Measurements from ENCODE around the gene E2F1. TPM values are rescaled to one million over a fixed set of nuclear protein-coding genes. Genes with fewer than 3 reads are reported as not detected.
"Not testable (repeated sequence)": the region's sequence is repeated elsewhere in the genome, so short reads cannot be mapped to it uniquely, and the experiment has no call there.

The E2F1 gene
- polyA plus RNA-seq, 12 donors = 7.5 to 22.4 (median 11.0) TPM; not detected in 1

DNA sequence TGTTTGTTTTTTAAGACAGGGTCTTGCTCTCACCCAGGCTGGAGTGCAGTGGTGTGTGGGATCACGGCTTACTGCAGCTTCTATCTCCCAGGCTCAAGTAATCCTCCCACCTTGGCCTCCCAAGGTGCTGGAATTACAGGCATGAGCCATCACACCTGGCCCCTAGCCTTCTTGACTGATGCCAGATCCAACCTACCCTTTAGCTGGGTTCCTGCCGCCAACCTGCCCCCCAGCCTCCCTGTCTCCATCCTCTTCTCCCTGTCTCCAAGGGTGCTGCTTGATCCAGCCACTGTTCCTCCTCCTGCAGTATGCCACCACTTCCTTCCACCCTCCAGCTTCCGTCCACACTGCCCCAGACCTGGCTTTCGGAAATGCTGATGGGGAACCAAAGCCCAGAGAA, 27.3 kb downstream of the E2F1 start:
- no peak for DNase-seq

GRCh38 chr20:33658510-33658909, 27.7 kb downstream of the E2F1 start:
- DNase-seq = no peak

DNA sequence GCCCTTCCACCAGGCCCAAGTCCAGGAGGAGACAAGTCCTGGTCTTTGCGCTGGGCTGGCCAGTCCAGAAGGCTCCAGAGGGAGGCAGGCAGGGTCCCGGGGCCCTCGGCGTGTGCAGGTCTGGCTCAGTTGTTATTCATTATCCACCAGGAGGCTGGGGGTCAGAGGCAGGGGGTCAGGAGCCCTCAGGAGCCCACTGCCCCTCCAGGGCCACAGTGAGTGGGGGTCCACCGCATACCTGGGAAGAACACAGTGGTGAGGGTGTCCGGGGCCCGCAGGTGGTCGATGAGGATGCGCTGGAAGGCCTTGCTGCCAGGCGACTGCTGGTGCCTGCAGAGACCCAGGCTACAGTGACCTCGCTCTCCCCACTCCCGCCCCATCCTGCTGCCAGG, 28.5 kb downstream of the E2F1 start:
- DNase-seq = no peak

- no peak for DNase-seq
Observed at GRCh38 chr20:33656783-33657703, 29.1 kb downstream of the E2F1 start.

DNA sequence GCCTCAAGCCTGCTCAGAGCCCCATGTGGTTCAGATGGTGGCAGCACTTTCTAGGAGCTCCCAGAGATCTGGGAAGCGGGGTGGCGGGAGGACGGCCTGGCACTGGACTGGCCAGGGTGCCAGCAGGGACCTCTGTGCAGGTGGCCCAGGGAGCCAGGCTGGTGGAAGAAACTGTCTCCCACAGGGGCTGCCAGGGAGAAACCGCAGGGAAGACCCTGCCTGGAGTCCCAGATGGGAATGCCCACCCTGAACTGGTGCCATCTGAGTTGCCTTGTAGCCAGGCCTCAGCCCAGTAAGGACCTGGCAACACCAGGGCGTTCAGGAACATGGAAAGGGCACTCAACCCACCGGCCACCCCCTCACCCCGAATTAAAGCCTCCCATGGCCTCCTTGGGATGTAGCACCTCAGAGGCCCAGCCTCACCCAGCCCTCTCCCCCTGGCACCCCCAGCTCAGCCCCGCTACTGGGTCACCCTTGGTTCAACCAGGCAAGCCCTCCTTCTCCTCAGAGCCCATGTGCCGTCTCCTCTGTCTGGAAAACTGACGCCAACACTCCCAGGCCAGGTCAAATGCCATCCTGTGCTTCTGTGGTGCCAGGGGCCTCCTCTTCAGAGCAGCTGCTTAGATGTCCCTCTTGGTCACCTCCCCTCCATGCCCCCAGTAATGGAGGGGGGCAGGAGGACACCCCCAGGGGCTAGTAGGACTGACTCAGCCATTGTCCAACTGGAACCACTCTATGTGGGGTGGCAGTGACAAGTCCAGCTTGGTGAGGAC, 30.0 kb downstream of the E2F1 start:
- no peak for DNase-seq

DNA sequence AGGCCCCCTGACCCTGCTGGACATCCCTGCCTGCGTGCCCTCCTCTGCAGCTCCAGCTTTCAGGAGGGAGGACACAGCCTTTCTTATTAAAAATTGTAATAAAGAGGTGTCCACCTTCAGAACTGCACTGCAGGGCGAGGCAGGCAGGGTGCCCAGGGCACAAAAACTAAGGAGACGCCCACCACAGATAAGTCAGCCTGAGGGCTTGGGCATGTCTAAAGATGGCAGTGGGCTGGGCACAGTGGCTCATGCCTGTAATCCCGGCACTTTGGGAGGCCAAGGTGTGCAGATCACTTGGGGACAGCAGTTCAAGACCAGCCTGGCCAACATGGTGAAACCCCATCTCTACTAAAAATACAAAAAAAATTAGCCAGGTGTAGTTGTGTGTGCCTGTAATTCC, 31.0 kb downstream of the E2F1 start:
- no peak for DNase-seq

DNA sequence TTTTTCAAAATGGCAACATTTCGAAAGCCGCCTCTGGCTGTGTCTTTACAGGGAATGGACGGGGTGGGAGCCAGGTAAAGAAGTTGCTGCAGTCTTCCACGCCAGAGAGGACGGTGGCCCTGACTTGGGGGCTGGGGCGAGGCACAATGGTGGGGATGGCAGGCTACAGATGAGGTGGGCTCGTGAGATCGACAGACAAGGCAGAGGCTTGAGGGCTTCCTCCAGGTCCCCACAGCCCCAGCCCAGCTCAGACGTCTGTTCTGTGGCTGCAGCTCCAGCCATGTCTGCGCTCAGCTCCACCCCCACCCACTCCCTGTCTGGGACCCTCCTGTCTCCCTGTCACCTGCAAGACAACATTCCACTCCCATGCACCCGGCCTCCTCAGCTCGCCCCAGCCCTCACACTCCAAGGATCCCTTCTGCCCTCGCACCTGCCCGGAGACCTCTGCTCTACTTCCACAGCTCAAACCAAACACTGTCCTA, 31.5 kb downstream of the E2F1 start:
- DNase-seq = no peak

- DNase-seq = no peak
Observed at GRCh38 chr20:33653900-33654596, 32.1 kb downstream of the E2F1 start.

GRCh38 chr20:33653218-33653899, 32.8 kb downstream of the E2F1 start:
- peak; percentile 77 for DNase-seq

DNA sequence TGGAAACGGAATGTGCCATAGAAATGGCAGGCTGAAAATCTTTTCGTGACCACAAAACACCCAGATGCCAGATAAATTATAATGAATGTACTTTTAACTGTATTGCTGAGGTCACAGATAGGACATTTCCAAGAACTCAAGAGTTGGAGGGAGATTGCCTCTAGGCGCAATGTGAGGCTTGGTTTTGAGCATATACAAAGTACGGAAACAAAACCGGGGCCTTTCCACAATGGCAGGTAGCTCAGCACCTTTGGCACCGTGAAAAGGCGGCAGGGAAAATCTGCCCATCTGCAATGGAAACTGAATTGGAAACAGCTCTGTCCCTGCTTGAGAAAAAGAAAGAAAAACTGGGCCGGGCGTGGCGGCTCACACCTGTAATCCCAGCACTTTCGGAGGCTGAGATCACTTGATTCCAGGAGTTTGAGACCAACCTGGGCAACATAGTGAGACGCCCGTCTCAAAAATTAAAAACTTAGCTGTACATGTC, 34.6 kb downstream of the E2F1 start:
- DNase-seq = no peak

DNA sequence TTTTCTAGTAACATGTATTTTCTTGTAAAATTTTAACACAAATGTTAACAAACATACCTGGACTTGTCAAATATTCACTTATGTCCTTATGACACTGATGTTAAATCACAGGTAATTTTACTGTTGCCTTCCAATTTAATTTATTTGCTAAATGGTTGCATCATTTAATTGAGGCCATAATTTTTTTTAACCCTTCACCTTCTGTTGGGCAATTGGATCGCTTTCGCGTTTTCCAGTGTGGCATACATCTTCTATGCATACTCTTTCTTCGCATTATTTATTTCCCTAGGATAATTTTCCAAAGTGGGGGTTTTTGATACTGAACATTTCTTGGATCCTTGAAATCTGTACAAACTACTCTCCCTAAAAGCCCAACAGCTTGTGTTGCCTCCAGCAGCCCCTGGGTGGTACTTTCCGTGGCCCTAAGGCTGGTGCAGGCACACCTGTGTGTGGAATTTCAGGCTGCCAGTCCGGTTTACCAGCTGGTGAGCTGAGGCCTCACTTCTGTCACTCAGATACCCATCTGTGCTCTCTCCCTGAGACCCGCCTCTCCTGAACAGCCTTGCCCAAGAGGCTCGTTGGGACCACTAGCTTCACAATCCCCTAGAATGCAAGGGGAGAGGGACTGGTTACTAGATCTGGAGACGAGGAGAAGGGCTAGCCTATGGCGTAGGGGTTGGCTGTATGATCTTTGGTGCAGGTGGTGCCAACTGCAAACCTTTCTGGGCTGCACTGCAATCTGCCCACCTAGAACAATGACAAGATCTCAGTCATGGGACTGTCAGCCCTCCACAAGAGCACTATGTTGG, 35.2 kb downstream of the E2F1 start:
- DNase-seq = no peak

- DNase-seq = no peak
Observed at GRCh38 chr20:33650111-33650752, 36.0 kb downstream of the E2F1 start.

GRCh38 chr20:33649201-33649681, 36.9 kb downstream of the E2F1 start:
- DNase-seq = no peak

DNA sequence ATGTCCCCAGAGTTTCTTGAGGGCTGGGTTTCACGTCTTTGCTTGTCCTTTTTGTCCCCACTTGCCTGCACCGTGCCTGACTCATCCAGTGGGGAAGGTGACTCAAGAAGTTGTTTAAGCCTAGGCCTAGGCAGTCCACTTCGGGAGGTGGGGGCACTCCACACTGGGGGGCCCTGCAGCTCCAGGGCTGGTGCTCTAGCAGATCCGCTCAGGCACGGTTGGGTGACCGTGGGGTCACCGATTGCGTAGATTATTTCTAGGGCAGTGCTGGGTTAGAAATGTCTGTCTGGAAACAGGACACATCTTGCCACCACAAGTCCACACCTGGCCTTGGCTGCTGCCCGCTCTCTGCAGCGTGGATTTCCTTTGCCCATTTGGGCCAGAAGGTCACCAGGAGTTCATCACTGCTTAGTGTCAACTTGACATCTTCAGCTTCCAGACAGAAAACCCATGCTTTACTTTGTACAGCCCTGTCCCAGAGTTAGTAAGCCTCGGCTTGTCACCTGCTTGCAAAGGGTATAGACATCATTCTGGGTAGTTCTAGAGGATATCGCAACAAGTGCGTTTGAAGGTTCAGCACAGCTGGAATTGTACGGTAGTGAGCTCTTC, 37.7 kb downstream of the E2F1 start:
- DNase-seq = no peak

DNA sequence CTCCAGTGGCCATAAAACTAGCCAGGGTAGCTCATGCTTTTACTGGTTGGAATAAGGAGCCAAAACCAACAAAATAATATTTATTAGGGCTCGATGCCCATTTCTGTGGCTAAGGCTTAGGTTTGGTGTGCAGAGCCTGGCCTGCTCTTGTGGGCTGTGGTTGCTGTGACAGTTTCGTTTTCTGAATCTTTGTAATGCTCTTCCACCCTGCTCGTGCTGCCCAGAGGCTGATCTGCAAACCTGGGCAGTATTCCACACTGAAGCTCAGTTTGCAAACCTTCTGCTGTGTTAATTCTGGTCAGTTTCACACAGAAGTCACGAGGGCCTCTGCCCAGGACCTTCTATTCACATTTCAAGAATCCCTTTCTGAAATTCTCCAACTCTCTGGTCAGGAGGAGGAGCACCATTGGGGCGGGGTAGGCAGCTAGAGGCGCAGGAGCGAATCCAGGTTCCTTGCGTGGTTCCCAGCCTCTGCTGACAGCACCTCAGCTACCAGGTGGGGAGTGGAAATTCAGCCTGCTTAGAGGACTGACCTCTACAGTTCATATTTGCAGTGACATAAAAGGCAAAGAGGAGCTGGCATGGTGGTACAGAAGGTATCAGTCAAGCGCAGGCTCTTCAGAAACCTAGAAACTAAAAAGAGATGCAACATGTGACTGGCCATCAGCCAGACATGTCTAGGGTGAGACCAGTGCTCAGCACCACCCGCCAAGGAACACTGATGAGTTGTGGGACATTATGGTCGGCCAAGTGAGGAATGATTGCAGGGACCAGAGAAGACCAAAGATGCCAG, 38.4 kb downstream of the E2F1 start:
- DNase-seq = no peak

- DNase-seq = not testable (repeated sequence)
Observed at GRCh38 chr20:33646959-33647602, 39.1 kb downstream of the E2F1 start.

- no peak for DNase-seq
Observed at GRCh38 chr20:33646191-33646590, 40.0 kb downstream of the E2F1 start.

DNA sequence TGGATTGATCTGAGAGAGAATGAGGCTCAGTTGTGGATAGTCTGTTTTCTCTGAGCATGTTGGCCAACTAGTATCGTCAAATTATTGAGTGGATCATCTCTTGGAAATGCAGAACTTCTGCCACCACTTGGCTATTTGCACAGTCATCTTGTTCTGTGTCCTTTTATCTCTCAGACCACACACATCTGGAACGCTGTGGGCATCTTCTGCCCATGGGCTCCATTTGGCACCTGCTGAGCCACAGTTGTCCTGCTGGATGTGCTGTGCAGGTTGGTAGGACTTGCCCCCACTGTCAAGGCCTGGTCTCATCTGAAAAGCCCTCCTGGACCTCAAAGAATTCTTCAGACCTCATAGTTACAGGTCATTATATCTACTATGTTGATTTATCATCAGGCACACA, 40.8 kb downstream of the E2F1 start:
- no peak for DNase-seq
